ENCODE measurements around the gene MFN1.

The MFN1 gene

DNA sequence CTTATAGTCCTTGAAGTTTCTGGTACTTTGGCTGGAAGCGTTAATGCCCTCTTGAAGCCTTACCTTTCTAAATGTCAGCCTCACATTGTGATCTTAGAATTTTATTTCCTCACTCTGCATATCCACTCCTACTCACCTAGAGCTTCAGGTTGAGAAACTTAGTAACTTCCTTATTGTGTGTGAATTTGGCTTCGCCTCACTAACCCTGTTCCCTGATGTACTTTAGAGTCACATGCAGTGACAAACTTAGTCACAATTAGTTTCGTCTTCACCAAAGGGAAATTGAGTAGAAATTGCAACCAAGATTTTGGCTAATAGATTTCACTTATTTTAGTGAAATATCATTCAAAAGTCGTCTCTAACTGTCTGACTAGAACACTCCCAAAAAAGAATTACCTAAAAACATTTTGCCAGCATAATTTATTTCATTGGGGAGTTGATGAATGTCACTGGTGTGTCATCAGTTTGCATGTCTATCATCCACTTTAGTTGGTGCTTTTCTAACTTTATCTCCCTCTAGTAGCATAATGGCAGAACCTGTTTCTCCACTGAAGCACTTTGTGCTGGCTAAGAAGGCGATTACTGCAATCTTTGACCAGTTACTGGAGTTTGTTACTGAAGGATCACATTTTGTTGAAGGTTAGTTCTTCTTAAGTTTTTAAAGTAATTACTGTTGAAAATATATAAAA is 960 bp downstream of the MFN1 start:
- DNase-seq: no peak

GRCh38 chr3:179355996-179356395 is 8.5 kb downstream of the MFN1 start:
- DNase-seq: no peak

DNA sequence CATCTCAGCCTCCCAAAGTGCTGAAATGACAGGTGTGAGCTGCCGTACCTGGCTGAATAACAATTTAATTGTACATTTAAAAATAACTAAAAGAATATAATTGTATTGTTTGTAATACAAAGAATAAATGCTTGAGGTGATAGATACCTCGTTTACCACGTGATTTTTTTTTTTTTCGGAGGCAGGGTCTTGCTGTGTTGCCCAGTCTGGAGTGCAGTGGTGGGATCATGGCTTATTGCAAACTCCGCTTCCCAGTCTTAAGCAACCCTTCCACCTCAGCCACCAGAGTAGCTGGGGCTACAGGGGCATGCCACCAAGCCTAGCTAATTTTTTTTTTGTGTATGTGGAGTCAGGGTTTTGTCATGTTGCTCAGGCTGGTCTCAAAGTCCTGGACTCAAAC is 15.8 kb downstream of the MFN1 start:
- DNase-seq: no peak

DNA sequence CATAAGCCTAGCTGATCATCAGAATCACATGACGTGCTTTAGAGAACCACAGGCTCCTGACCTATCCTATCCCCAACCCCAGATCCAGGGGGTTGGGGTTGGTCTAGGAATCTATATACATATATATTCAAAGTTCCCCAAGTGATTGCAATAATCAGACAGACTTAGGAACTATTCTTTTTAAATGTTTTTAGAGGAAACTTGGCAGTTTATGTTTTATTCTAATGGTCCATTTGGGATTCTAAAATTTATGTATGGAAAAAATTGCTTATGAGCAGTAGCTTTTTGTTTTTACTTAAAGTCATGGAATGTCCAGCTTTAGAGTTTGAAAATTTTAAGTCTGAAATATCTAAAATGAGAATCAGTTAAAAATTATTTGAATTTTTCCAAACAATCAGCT is 22.1 kb downstream of the MFN1 start:
- no peak for DNase-seq

DNA sequence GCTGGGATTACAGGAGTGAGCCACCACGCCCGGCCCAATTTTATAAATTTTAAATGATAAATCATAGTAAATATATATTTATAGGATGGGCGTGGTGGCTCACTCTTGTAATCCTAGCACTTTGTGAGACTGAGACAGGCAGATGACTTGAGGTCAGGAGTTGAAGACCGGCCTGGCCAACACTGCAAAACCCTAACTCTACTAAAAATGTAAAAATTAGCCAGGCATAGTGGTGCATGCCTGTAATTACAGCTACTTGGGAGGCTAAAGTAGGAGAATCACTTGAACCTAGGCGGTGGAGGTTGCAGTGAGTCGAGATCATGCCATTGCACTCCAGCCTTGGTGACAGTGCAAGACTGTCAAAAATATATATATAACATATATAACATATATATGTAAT is 26.4 kb downstream of the MFN1 start:
- no peak for DNase-seq

GRCh38 chr3:179375091-179375999 is 27.8 kb downstream of the MFN1 start:
- no peak for DNase-seq

- no peak for DNase-seq
Observed at GRCh38 chr3:179376474-179376873, 29.0 kb downstream of the MFN1 start.

- no peak for DNase-seq
Observed at GRCh38 chr3:179391906-179392305, 44.4 kb downstream of the MFN1 start.

DNA sequence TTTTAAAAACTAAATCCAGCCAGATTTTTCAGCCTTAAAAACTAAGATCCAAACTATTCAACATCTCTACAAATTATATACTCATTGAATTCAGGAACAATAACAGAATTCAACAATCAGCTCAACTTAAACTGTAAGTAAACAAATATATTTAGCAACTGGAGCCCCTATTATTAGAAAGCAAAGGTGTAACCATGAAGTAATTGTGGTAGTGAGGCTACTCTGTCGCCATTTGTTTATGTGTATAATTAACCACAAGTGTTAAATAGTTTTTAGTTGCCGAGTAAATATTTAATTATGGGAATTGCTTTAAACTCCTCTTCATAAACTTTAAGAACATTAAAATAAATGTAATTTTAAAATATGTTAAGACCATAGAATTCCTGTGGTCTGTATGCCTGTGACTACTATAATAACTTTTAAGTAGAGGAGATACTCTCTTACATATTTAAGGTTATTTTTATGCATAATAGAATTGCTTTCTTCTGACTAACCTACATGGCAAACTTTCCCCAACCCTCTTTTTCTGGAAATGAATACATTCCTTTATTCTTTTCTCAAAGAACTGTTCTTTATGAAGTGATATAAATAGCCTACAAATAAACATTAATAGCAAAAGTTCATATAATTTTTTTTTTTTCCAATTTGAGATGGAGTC is 51.2 kb downstream of the MFN1 start:
- no peak for DNase-seq

GRCh38 chr3:179401561-179401960 is 54.1 kb downstream of the MFN1 start:
- DNase-seq: no peak

GRCh38 chr3:179402963-179403362 is 55.5 kb downstream of the MFN1 start:
- DNase-seq: no peak

GRCh38 chr3:179404307-179404706 is 56.8 kb downstream of the MFN1 start:
- DNase-seq: no peak

DNA sequence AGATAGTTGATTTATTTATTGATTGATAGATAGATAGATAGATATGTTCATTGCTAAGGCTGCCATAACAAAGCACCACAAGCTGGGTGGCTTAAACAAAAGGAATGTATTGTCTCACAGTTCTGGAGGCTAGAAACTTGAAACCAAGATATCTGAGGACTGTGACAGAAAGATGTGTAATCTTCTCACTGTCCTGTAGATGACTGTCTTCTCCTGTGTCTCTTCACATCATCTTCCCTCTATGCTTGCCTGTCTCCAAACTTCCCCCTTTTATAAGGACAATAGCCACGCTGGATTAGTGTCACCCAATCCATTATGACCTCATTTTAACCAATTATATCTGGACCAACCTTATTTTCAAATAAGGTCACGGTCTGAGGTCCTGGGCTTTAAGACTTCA is 62.8 kb downstream of the MFN1 start:
- no peak for DNase-seq

DNA sequence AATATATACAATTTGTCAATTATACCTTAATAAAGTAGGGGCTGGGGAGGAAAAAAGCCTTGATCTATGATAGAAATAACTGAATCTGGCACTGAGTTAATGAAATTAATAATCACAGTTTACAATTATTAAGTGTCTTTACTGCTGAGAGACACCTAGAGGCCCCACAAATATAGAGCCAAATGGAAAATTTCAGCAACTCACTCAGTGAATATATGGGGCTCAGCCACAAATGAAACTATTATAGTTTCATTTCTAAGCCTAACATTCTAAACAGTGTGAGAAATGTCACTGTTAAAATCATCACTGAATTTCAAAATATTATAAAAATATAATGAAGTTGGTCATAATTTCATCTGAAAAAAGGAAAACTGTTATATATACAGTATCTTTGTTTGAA is 63.5 kb downstream of the MFN1 start:
- DNase-seq: no peak

- DNase-seq: no peak
Observed at GRCh38 chr3:179414804-179415203, 67.3 kb downstream of the MFN1 start.

GRCh38 chr3:179415377-179415776 is 67.9 kb downstream of the MFN1 start:
- DNase-seq: no peak

GRCh38 chr3:179416681-179417080 is 69.2 kb downstream of the MFN1 start:
- DNase-seq: no peak

DNA sequence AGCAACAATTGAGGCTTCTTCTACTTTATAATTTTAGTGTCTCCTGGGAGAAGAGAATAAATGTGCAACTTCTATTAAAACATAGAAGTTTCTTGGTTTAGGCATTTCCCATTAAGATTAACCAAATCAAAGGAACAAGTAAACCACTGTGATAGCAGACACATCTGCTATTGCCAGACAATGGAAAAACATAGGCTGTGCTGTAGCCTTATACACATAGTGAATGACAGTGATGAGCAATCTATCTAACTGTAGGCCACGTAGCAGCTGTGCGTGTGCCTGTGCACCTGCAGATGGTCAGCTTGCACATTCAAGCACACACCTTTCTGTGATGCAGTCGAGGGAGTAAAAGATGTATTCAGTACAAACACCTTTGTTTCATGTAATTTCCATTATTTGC is 71.1 kb downstream of the MFN1 start:
- no peak for DNase-seq

DNA sequence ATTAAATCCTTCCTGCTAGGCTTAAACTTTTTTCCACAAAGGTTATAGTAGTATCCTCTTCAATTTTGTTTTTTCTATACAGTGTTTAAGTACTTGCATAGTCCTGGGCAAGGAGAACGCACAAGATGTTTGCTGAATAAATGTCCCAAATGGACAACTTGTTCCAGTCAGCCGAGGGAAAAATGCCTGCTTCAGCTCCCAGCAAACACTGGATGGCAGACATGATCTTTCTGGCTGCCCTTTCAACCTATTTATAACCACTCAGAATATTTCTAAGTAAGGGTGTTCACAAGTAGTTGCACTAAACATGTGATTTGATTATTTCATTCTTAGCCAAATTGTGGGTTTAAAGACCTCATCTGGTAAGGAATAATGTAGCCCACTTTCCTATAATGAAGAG is 74.0 kb downstream of the MFN1 start:
- peak in 1 of 2 experiments; percentile 16 for DNase-seq

- DNase-seq: no peak
Observed at GRCh38 chr3:179425075-179425474, 77.6 kb downstream of the MFN1 start.

GRCh38 chr3:179428876-179429548 is 81.5 kb downstream of the MFN1 start:
- DNase-seq: no peak

GRCh38 chr3:179430277-179430870 is 82.9 kb downstream of the MFN1 start:
- DNase-seq: no peak

DNA sequence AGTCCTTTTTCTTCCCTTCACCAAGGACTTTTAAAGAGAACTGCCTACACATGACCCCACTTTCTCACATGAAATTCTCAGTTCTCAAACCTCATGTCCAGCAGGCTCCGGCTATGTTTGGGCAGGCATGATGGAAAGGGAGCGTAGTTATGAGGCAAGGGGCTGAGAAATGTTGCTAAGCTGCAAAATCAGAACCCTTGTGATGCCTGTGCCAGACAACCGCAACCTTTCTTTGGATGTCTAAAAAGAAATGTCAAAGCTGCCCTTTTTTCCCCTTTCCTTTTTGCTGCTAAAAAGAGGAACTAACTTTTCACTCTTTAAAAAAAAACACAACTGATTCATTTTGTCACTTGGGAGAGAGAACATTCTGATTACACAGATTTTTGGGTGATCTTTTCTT is 84.5 kb downstream of the MFN1 start:
- no peak for DNase-seq
